ENCODE results near the gene MARCHF10.

The MARCHF10 gene

GRCh38 chr17:62735044-62735651 lies 73.0 kb downstream of the MARCHF10 start:
- Histone ChIP-seq H2BK15ac (ENCODE audit: low read depth, poor library complexity, severe bottlenecking) (no peak overlapping the region), H2BK12ac (ENCODE audit: low read length in 2 of 2) (no peak overlapping the region), H3K14ac (ENCODE audit: low read length in 2 of 2) (no peak overlapping the region), H2AK5ac (ENCODE audit: low read length, severe bottlenecking) (no peak overlapping the region), H3K4me1 (ENCODE audit: control insufficient read depth, insufficient read depth, low read depth, low read length) (peaks cover 6% of the 10 kb centered on the region), H3K4ac (ENCODE audit: low read depth in 1 of 2, low read length in 2 of 2) (no peak overlapping the region), H2BK5ac (ENCODE audit: low read depth, low read length, poor library complexity, severe bottlenecking) (no peak overlapping the region), H3K9me3 (ENCODE audit: control insufficient read depth, low read length) (no peaks in the 10 kb centered on the region), H3K4me2 (ENCODE audit: low read length, poor library complexity, severe bottlenecking) (no peak overlapping the region), H3K18ac (ENCODE audit: low read depth in 1 of 2, low read length in 2 of 2) (no peak overlapping the region), H3K79me1 (replicated peaks; ENCODE audit: low read length, poor library complexity, severe bottlenecking) (no peaks in the 10 kb centered on the region), H4K91ac (ENCODE audit: low read length) (no peak overlapping the region), H3K9ac (ENCODE audit: low read length) (no peak overlapping the region), H3K27me3 (ENCODE audit: control insufficient read depth in 1 of 2, insufficient read depth in 1 of 2, low read length in 2 of 2) (peaks cover 0 to 19% of the 10 kb centered on the region in 2 experiments), H2AFZ (ENCODE audit: low read depth, low read length) (no peak overlapping the region), H3K36me3 (ENCODE audit: control insufficient read depth in 1 of 2, insufficient read depth in 2 of 2, low read depth in 1 of 2, low read length in 2 of 2) (no peaks in the 10 kb centered on the region), H3K4me3 (ENCODE audit: insufficient read depth in 1 of 2, low read depth in 1 of 2, low read length in 2 of 2) (no peak overlapping the region), H3K27ac (ENCODE audit: low read length, poor library complexity, severe bottlenecking) (no peak overlapping the region), H2BK120ac (ENCODE audit: low read depth, low read length) (no peak overlapping the region), H3K23ac (ENCODE audit: low read length in 2 of 2) (no peak overlapping the region), H4K8ac (ENCODE audit: low read length) (no peak overlapping the region)
- WGBS = 82% methylated on average over 6 of the region's 7 CpGs
- DNase-seq = no peak

DNA sequence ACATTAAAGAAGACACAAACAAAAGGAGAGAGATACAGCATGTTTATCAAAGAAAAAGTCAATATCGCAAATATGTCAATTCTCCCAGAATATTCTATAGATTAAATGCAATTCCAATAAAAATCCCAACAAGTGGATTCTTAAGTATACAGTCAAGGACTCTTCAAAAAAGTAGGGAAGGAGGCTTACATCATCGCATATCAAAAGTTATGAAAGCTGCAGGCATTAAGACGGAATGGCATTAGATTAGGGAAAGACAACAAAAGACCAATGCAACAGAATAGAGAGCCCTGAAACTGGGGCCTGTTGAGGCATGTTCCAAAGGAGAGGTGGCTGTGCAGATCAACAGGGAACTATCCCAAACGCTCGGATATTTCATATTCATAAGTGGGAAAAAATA lies 76.0 kb downstream of the MARCHF10 start:
- H3K23ac ChIP-seq (ENCODE audit: low read length in 2 of 2) = no peak overlapping the region
- no peak overlapping the region for H2AK5ac ChIP-seq (ENCODE audit: low read length, severe bottlenecking)
- H3K4ac ChIP-seq (ENCODE audit: low read depth in 1 of 2, low read length in 2 of 2) = no peak overlapping the region
- H3K27ac ChIP-seq (ENCODE audit: low read length, poor library complexity, severe bottlenecking) = no peak overlapping the region
- no peak overlapping the region for H3K4me2 ChIP-seq (ENCODE audit: low read length, poor library complexity, severe bottlenecking)
- H3K9me3 ChIP-seq (ENCODE audit: control insufficient read depth, low read length) = no peaks in the 10 kb centered on the region
- H3K9ac ChIP-seq (ENCODE audit: low read length) = no peak overlapping the region
- H3K79me1 ChIP-seq (replicated peaks; ENCODE audit: low read length, poor library complexity, severe bottlenecking) = no peaks in the 10 kb centered on the region
- H3K4me3 ChIP-seq (ENCODE audit: insufficient read depth in 1 of 2, low read depth in 1 of 2, low read length in 2 of 2) = no peak overlapping the region
- peaks cover 0 to 16% of the 10 kb centered on the region in 2 experiments for H3K27me3 ChIP-seq (ENCODE audit: control insufficient read depth in 1 of 2, insufficient read depth in 1 of 2, low read length in 2 of 2)
- no peak overlapping the region for H2BK5ac ChIP-seq (ENCODE audit: low read depth, low read length, poor library complexity, severe bottlenecking)
- no peak overlapping the region for H2BK12ac ChIP-seq (ENCODE audit: low read length in 2 of 2)
- H2BK120ac ChIP-seq (ENCODE audit: low read depth, low read length) = no peak overlapping the region
- 98% methylated on average over 2 of the region's 5 CpGs for WGBS
- no peak overlapping the region for H3K14ac ChIP-seq (ENCODE audit: low read length in 2 of 2)
- H2BK15ac ChIP-seq (ENCODE audit: low read depth, poor library complexity, severe bottlenecking) = no peak overlapping the region
- no peaks in the 10 kb centered on the region for H3K4me1 ChIP-seq (ENCODE audit: control insufficient read depth, insufficient read depth, low read depth, low read length)
- no peak for DNase-seq
- H3K18ac ChIP-seq (ENCODE audit: low read depth in 1 of 2, low read length in 2 of 2) = no peak overlapping the region
- no peak overlapping the region for H4K91ac ChIP-seq (ENCODE audit: low read length)
- no peak overlapping the region for H4K8ac ChIP-seq (ENCODE audit: low read length)
- no peaks in the 10 kb centered on the region for H3K36me3 ChIP-seq (ENCODE audit: control insufficient read depth in 1 of 2, insufficient read depth in 2 of 2, low read depth in 1 of 2, low read length in 2 of 2)
- no peak overlapping the region for H2AFZ ChIP-seq (ENCODE audit: low read depth, low read length)

GRCh38 chr17:62727916-62728672 lies 80.0 kb downstream of the MARCHF10 start:
- 89% methylated on average over 5 of the region's 6 CpGs for WGBS
- no peak overlapping the region for H4K8ac ChIP-seq (ENCODE audit: low read length)

GRCh38 chr17:62725791-62726249 lies 82.3 kb downstream of the MARCHF10 start:
- H3K4me1 ChIP-seq (ENCODE audit: control insufficient read depth, insufficient read depth, low read depth, low read length) = peaks cover 3% of the 10 kb centered on the region
- H3K14ac ChIP-seq (ENCODE audit: low read length in 2 of 2) = no peak overlapping the region

More at GRCh38 chr17:62727916-62728672, 80.0 kb downstream of the MARCHF10 start:
- Histone ChIP-seq H2BK15ac (ENCODE audit: low read depth, poor library complexity, severe bottlenecking) (no peak overlapping the region), H2BK5ac (ENCODE audit: low read depth, low read length, poor library complexity, severe bottlenecking) (no peak overlapping the region), H3K4me1 (ENCODE audit: control insufficient read depth, insufficient read depth, low read depth, low read length) (peaks cover 2% of the 10 kb centered on the region), H3K14ac (ENCODE audit: low read length in 2 of 2) (no peak overlapping the region), H3K27ac (ENCODE audit: low read length, poor library complexity, severe bottlenecking) (no peak overlapping the region), H4K91ac (ENCODE audit: low read length) (no peak overlapping the region), H3K36me3 (ENCODE audit: control insufficient read depth in 1 of 2, insufficient read depth in 2 of 2, low read depth in 1 of 2, low read length in 2 of 2) (no peaks in the 10 kb centered on the region), H3K4me2 (ENCODE audit: low read length, poor library complexity, severe bottlenecking) (no peak overlapping the region), H3K4ac (ENCODE audit: low read depth in 1 of 2, low read length in 2 of 2) (no peak overlapping the region), H3K79me1 (replicated peaks; ENCODE audit: low read length, poor library complexity, severe bottlenecking) (no peaks in the 10 kb centered on the region), H3K23ac (ENCODE audit: low read length in 2 of 2) (no peak overlapping the region), H3K4me3 (ENCODE audit: insufficient read depth in 1 of 2, low read depth in 1 of 2, low read length in 2 of 2) (no peak overlapping the region), H2AK5ac (ENCODE audit: low read length, severe bottlenecking) (no peak overlapping the region), H3K18ac (ENCODE audit: low read depth in 1 of 2, low read length in 2 of 2) (no peak overlapping the region), H2BK120ac (ENCODE audit: low read depth, low read length) (no peak overlapping the region), H2AFZ (ENCODE audit: low read depth, low read length) (no peak overlapping the region), H3K27me3 (ENCODE audit: control insufficient read depth in 1 of 2, insufficient read depth in 1 of 2, low read length in 2 of 2) (peaks cover 0 to 5% of the 10 kb centered on the region in 2 experiments), H2BK12ac (ENCODE audit: low read length in 2 of 2) (no peak overlapping the region), H3K9me3 (ENCODE audit: control insufficient read depth, low read length) (no peaks in the 10 kb centered on the region), H3K9ac (ENCODE audit: low read length) (no peak overlapping the region)
- DNase-seq = no peak

More at GRCh38 chr17:62725791-62726249, 82.3 kb downstream of the MARCHF10 start:
- no peak overlapping the region for H3K27ac ChIP-seq (ENCODE audit: low read length, poor library complexity, severe bottlenecking)
- 63% methylated on average over 3 of the region's 5 CpGs for WGBS
- H3K36me3 ChIP-seq (ENCODE audit: control insufficient read depth in 1 of 2, insufficient read depth in 2 of 2, low read depth in 1 of 2, low read length in 2 of 2) = no peaks in the 10 kb centered on the region
- no peak overlapping the region for H2BK15ac ChIP-seq (ENCODE audit: low read depth, poor library complexity, severe bottlenecking)
- no peak overlapping the region for H2BK5ac ChIP-seq (ENCODE audit: low read depth, low read length, poor library complexity, severe bottlenecking)
- no peak overlapping the region for H3K23ac ChIP-seq (ENCODE audit: low read length in 2 of 2)
- no peaks in the 10 kb centered on the region for H3K79me1 ChIP-seq (replicated peaks; ENCODE audit: low read length, poor library complexity, severe bottlenecking)
- peak; percentile 19 for DNase-seq
- no peak overlapping the region for H3K4me2 ChIP-seq (ENCODE audit: low read length, poor library complexity, severe bottlenecking)
- no peak overlapping the region for H3K4me3 ChIP-seq (ENCODE audit: insufficient read depth in 1 of 2, low read depth in 1 of 2, low read length in 2 of 2)
- no peak overlapping the region for H4K91ac ChIP-seq (ENCODE audit: low read length)
- H2BK120ac ChIP-seq (ENCODE audit: low read depth, low read length) = no peak overlapping the region
- no peak overlapping the region for H3K4ac ChIP-seq (ENCODE audit: low read depth in 1 of 2, low read length in 2 of 2)
- no peak overlapping the region for H2AFZ ChIP-seq (ENCODE audit: low read depth, low read length)
- H3K9me3 ChIP-seq (ENCODE audit: control insufficient read depth, low read length) = no peaks in the 10 kb centered on the region
- H3K18ac ChIP-seq (ENCODE audit: low read depth in 1 of 2, low read length in 2 of 2) = no peak overlapping the region
- no peak overlapping the region for H3K9ac ChIP-seq (ENCODE audit: low read length)
- no peak overlapping the region for H4K8ac ChIP-seq (ENCODE audit: low read length)
- H2AK5ac ChIP-seq (ENCODE audit: low read length, severe bottlenecking) = no peak overlapping the region
- H3K27me3 ChIP-seq (ENCODE audit: control insufficient read depth in 1 of 2, insufficient read depth in 1 of 2, low read length in 2 of 2) = peaks cover 0 to 7% of the 10 kb centered on the region in 2 experiments
- no peak overlapping the region for H2BK12ac ChIP-seq (ENCODE audit: low read length in 2 of 2)

Data from mesenchymal stem cell (in vitro differentiated cells and primary cell).